ENCODE measurements around the gene TECR. TPM values are rescaled to one million over a fixed set of nuclear protein-coding genes. Genes with fewer than 3 reads are reported as not detected.

The TECR gene
- total and polyA plus RNA-seq, 2 of the 13 experiments (the other 11 are each of a cell fraction or from before 2014, with no cell fraction given) = 54.9 to 121 TPM

DNA sequence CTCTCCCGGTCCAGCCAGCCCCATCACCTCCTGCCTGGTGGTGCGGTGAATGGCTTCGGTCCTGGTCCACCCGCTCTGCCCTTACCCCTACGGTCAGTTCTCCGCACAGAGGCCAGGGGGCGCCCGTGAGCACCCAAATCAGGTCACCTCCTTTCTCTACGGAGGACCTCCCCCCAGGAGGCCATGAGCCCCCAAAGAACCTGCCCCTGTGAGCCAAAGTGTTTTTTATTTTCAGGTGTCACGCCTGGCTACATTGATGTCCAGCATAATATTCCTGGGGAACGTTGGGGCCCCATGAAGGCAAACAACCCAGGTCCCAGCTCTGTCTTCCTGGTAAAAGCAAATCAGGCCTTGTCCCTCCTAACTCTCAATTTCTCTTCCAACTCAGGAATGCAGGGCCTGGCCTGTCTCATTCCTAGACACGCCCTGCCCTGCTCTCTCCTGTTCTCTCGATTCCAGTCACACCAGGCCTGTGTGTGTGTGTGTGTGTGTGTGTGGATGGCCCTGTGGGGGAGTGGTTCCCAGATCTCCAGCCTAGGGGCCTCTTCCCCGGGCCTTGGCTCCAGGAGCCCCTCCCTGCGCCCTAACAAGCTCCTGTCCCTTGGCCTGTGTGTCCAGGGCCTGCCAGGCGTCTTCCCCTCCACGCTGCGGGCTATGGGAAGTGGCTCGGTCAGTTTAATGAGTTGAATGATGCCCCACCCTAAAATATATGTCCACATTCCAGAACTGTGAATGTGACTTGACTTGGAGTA is 23.7 kb upstream of the TECR start (continued):
- TF ChIP-seq, protein P1, sequence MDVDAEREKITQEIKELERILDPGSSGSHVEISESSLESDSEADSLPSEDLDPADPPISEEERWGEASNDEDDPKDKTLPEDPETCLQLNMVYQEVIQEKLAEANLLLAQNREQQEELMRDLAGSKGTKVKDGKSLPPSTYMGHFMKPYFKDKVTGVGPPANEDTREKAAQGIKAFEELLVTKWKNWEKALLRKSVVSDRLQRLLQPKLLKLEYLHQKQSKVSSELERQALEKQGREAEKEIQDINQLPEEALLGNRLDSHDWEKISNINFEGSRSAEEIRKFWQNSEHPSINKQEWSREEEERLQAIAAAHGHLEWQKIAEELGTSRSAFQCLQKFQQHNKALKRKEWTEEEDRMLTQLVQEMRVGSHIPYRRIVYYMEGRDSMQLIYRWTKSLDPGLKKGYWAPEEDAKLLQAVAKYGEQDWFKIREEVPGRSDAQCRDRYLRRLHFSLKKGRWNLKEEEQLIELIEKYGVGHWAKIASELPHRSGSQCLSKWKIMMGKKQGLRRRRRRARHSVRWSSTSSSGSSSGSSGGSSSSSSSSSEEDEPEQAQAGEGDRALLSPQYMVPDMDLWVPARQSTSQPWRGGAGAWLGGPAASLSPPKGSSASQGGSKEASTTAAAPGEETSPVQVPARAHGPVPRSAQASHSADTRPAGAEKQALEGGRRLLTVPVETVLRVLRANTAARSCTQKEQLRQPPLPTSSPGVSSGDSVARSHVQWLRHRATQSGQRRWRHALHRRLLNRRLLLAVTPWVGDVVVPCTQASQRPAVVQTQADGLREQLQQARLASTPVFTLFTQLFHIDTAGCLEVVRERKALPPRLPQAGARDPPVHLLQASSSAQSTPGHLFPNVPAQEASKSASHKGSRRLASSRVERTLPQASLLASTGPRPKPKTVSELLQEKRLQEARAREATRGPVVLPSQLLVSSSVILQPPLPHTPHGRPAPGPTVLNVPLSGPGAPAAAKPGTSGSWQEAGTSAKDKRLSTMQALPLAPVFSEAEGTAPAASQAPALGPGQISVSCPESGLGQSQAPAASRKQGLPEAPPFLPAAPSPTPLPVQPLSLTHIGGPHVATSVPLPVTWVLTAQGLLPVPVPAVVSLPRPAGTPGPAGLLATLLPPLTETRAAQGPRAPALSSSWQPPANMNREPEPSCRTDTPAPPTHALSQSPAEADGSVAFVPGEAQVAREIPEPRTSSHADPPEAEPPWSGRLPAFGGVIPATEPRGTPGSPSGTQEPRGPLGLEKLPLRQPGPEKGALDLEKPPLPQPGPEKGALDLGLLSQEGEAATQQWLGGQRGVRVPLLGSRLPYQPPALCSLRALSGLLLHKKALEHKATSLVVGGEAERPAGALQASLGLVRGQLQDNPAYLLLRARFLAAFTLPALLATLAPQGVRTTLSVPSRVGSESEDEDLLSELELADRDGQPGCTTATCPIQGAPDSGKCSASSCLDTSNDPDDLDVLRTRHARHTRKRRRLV (CRISPR knock-in tag; IDR thresholded peaks at IDR 0.05) = 0 out of 2 replicates have a peak, but pooled peaks have one; percentile 42
- TF ChIP-seq ZFY (CRISPR knock-in tag; IDR thresholded peaks at IDR 0.05) (peak; percentile 48; the same call in 1 of the 2 replicates), ZNF792 (CRISPR knock-in tag; IDR thresholded peaks at IDR 0.05) (peak; percentile 43; the same call in 1 of the 2 replicates)
- TF ChIP-seq, protein P2, sequence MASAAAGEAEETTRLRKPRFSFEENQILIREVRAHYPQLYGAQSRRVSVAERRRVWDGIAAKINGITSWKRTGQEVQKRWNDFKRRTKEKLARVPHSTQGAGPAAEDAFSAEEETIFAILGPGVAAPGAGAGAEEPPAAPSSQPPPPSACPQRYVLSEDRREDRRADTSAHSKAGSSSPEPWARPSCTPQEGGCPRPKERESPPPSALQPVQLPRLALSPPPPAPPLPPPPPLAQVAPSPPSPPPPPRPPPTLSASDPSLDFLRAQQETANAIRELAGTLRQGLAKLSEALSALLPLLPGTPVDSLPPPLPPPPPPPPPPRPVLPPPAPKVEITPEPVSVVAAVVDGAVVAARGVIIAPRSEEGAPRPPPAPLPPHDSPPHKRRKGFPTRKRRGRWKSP (CRISPR knock-in tag; IDR thresholded peaks at IDR 0.05) = 0 out of 2 replicates have a peak, but pooled peaks have one; percentile 20
